HG03135 (cell line): ENCODE results near the gene LRRC71.

Experiments
- ATAC-seq: cut with Tn5 transposase; IDR thresholded peaks from one replicate; pipeline ENCODE4 v1.9.1; 2021; ENCODE audit warnings: mild to moderate bottlenecking, moderate library complexity; ENCODE audit not compliant: unreplicated experiment

Gene LRRC71

DNA sequence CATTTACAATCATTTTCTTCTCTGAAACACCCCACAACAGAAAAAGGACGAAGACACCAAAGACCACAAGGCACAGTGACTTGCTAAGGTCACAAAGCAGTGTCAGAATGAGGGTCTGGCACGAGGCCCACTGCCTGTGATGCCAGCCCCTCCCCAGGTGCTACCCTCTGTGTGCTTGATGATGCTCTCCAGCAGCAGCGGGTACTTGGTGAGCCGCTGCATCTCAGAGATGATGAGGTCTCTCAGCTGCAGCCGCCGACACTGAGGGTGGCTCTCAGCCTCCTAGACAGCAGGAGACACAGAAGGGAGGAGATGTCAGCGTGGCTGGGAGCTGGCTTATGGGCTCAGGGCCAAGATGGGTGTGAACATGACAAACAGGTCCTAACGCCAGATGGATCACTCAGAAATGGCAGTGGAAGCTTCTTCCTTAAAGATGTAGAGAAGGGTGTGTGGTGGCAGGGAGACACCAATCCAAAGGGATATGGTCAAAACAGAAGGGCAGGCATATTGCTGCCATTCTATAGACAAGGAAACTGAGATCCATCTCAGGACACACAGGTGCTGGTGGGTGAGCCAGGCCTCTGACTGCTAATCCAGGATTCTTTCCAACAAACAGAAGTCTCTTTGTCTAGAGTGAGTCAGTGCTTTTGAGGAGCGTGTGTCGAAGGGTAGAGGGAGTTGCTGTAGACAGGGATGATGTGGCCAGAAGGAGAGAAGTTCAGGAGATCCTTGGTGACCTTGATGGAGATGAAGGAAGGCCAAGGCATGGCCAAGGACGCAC lies 25.6 kb downstream of the LRRC71 start:
- ATAC-seq: no peak

DNA sequence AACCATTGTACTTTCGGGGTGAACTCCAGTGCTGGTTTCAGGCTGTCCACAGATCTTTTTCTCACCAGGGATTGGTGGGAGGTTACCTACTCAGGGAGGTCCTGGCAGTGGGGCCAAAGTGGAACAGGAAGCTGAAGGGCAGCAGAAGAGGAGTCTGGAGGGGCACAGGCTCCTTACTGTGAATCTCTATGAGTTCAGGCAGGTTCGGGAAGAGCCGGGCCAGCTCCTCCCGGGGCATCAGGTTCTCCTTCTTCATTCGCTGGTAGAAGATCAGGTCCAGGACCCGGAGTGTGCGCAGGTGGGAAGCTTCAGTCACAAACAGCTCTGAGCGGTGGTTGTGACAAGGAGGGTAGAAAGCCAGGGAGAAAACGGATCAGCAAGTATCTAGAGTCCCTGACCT lies 26.7 kb downstream of the LRRC71 start:
- ATAC-seq: no peak

DNA sequence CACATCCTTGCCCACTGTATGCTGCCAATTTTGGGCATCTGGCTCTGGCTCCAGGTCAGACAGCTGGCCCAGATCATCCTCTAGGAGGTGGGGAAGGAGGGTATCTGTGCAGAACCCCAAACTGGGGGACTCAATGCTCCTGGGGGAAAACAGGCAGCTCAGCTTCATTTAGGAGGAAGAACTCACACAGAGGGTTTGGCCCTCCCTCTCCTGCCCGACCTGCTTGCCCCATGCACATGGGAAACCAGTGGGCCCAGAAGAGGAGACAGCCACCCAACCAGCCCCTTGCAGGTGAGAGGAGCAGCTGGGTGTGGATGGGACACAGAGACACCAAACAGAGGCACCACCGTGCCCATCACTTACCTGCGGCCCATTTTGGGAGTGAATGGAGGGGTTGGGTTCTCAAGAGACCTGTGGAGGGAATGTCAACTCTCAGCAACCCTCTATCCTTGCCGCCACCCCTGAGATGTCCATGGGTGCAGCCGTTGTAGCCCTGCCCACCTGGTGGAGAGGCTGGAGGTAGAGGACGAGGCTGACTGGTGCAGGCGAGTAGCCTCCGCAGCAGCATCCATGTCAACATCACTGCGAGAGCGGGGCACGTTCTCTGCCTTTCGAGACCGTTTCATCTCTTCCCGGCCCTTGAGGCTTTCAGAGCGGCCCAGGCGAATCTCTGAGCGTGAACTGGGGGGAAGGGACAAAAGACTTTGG lies 27.5 kb downstream of the LRRC71 start:
- no peak for ATAC-seq

DNA sequence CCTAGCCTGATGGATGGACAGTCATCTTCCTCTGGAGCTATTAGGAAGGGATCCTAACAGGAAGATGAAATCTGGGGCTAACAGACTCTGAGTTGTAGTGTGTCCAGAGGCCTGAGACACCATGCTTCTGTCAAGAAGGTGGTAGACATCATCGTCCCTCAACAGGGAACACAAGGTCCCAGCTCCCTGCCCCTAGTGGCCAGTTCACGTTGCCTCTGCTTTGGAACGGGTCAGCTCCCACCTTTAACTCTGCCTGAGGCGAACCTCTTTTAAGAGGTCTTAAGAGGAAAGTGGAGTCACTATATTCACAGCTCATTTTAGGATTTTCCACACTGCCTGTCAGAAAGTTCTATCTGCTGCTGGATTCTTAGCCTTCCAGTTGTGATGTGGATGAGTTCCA lies 28.3 kb downstream of the LRRC71 start:
- no peak for ATAC-seq

DNA sequence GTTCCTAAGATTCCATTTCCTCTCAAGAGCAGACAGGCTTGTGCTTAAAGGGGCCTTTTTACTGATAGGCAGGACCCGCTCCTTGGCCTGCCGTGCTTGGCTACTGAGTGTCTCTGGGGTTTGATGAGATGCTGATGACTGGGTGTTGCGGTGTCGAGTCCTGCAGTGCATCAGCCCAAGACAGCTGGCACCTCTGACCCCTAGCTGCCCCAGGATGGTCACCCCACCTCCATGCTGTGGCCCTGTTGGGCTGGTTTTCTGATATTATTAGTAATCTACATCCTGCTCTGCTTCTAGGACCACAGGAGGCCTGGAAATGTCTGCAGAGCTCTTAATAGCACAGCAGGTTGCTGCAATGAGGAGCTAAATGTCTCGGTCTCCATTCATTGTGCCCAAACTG lies 28.7 kb downstream of the LRRC71 start:
- no peak for ATAC-seq

DNA sequence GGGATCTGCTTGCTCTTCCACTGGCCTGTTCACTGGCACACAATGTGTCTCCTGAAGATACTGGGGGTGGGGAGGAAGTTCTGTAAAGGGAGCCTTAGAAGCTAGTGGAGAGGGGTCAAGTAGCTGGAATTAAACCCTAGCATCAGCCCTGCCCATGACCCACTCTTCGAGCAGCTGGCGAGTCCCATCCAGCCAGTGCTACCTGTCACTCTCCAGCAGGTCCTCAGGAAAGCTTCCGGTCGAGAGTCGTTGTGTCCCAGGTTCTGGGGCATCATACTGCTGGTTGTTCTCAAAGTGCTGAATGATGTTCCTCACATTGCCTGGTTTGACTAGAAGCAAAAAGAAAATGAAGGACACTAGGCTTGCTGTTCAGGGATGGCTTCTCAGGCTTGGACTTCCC lies 30.9 kb downstream of the LRRC71 start:
- ATAC-seq: no peak

DNA sequence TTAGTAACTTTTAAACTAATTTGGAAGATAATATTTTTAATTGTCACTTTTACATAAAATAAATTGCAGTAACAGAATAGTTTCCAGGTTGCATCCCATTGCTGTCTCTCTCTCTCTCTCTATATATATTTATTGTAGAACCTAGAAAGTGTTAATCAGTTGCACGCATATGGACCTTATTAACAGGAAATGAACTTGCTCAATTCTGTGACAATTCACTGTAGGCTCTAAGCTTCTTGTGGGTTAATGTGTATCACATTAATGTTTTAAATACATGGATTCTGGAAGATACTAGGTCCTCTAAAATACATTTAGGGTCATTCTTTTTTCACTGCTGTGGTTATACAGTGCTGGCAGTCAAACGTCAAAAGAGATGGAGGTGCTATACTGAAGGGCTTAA lies 33.1 kb downstream of the LRRC71 start:
- no peak for ATAC-seq

DNA sequence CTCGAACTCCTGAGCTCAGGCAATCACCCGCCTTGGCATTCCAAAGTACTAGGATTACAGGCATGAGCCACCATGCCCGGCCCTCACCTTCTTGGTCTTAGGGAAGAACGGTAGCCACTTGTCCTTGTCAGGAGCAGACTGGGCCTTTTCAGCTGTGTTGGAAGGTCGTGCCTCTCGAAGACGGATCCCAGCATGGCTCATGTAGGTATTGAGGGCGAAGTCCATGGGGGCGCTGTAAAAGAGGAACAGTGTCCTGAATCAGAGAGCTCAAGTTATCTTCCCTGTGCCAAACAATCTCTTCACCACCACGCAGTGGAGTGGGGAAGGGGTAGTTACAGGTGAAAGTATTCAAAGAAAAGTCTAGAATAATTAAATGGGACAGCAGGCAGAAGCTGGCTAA lies 35.9 kb downstream of the LRRC71 start:
- ATAC-seq: no peak

DNA sequence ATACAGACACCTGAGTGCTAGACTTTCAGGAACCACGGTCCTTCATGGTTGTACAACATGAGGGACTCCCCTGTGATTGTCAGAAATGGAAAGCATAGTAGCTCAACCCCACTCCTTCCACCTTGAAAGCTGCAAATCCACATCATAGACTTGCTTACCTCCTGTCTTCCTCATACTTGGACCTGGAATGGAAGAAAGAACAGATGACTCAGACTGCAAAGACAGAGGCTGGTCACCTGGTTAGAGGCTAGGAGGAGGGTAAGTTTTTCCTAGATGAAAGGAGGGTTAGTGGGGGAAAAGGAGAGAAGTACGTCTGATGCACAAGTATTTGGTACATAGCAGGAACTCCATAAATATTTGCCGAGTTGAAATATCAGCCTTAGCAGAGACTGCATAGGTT lies 37.2 kb downstream of the LRRC71 start:
- ATAC-seq: no peak

DNA sequence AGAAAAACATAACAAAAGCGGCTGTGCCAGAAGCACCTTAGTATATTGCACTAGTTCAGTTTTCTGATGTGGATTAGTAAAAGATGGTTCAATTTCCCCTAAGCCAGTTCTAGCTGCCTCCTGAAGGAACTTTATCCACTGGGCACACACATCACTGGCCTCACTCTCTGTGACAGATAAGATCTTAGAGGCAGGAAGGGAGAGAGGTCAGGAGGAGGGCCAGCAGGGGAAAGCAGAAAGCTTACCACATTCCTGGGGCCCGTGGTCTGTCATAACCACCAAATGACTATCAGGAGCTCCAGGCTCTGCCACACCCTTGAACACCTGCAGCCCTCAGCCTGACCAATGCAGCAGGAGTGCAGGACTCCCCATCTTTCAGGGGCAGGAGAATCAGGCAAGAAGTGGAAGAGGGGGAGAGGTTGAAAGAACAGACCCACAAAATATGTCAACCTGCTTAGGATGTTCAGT lies 37.8 kb downstream of the LRRC71 start:
- ATAC-seq: no peak

DNA sequence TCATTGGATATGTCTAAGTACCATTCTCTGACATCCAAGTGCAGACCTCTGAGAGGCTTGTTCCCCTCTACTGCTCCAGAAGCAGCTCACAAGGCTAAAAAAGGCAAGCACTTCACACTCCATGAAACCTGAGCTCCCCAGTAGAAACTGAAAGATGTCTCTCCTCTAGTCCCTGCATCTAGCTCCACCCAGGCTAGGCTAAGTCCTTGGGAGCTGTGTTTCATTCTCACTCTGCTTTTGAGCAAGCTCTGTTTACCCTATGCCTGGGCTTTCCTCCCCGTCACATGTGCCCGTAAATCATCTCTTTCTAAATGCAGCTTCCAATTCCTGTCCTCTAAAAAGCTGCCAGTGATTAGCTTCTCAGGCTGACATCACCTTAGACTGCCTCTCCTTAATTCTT lies 39.0 kb downstream of the LRRC71 start:
- no peak for ATAC-seq

DNA sequence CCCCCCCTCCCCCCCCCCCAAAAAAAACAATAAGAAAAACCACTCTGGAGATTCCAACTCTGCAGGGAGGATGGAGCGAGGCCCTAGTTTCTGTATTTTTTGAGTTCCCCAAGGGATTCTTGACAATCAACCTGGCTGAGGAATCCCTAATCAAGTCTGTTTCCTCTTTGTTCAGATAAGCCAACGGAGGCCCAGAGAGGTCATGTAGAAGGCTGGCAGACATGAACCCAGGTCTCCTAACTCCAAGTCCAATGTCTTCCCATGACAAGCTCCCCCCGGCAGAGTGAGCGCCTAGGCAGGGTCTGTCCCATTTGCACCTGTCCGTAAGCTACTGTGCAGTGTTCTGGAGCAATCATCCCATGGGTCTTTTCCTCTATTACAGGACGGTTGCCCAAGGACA lies 39.5 kb downstream of the LRRC71 start:
- no peak for ATAC-seq

DNA sequence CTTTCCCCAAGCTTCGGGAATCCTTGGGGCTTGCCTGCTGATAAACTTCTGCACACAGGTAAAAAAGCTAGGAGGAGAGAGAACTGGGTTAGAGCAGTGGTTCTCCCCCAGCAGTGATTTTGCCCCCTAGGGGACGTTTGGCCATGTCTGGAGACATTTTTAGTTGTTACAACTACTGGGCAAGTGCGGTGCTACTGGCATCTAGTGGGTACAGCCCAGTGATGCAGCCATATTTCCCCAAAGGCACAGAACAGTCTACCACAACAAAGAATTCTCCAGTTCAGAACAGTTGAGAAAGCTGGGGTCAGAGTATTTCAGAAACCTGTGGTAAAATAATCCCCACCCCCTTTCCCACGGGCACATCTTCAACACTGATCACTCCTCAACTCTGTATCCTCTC lies 41.3 kb downstream of the LRRC71 start:
- ATAC-seq: no peak

DNA sequence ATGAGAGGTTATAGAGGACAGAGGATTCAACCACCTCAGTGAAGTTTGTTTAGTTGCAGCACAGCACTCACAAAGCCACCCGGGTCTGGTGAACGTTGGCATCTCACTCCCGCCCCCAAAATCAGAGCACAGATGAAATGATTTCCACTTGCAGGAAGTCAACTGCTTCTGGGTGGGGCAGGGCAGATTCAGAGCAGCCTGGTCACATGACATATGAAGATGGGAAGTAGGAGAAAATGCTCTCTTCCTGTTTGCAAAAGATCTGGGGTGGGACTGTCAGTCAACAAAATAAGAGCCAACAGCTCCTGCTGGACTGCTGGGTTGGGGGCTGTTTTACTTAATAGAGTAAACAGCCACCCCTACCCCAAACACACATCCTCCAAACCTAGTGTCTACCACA lies 43.2 kb downstream of the LRRC71 start:
- ATAC-seq: no peak

DNA sequence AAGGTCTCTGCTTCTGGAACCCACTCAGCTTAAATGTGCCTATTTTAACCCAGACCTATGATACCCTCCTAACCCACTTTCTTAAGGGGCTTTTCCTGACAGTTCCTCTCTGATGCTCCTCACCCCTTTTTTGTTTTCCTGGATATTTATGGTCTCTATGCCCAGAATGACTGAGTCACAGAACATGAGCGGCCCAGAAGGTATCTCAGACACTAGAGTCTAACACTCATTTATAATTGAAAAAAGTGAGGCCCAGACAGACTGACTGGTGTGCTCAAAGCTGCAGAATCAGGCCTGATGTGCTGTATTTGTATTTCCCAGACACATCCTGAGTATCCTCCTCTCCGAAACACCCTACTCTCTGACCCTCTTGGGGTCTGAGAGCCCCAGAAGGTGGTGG lies 44.0 kb downstream of the LRRC71 start:
- ATAC-seq: no peak

DNA sequence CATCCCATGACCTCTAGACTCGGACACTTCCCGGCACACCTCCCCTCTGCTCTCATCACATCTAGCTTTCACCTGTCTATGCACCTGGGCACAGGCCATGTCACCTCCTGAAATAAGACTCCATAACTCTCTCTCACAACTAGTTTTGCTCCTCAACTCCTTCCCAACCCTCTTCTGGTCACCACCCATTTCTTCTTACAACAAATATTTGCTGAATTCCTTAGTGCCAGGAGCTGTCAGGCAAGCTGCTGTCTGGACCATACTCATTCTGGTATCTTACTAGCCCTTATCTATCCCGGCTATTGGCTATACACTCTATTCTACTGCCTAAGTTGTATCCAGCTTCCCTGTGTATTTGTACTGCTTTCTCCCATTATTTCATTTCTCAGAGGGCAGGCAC lies 49.1 kb downstream of the LRRC71 start:
- ATAC-seq: no peak

DNA sequence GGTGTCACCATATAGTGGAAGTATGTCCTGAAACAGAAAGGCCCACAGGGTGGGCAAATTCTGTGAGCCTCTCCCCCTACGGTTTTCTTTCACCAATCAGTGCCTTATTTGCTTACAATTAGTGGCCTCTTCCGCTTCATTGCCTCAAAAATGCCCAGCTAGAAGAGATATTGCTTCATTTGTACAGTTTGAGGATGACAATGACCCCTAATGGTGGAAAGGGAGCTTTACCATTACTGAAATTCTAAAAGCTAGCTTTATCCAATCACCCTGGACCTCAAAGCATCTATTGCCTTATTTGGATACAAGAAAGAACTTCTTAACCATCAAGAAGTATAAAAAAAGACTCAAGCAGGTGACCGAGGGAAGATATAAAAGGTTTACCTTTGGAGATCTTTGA lies 49.6 kb downstream of the LRRC71 start:
- ATAC-seq: no peak

DNA sequence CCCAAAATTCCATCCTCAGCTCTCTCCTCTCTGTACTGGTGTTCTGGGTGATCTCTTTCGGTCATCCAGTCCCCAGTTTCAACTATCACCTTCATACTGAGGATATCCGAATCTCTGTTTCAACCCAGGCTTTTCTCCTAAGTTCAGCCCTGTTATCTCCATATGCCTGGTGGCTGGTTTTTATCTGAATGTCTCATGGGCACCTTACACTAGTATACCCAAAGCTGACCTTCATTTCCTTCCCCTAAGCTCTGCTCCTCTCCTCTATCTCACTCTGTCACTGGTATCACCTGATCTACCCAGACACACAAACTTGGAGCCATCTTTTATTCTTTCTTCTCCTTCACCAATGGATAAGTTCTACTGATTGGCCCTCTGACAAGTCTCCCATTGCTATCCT lies 53.0 kb downstream of the LRRC71 start:
- ATAC-seq: no peak

DNA sequence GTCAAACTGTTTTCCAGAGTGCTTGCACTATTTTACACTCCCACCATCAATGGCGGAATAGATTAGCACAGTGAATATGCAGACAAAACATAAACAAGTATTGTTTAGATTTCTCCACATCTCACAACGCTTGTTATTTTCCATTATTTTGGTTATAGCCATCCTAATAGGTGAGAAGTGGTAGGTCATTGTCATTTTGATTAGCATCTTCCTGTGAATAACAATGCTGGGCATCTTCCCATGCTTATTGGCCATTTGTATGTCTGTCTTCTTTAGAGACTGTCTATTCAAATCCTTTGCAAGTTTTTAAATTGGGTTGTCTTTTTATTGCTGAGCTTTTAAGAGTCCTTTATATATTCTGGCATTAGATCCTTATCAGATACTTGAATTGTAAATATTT lies 54.7 kb downstream of the LRRC71 start:
- no peak for ATAC-seq

DNA sequence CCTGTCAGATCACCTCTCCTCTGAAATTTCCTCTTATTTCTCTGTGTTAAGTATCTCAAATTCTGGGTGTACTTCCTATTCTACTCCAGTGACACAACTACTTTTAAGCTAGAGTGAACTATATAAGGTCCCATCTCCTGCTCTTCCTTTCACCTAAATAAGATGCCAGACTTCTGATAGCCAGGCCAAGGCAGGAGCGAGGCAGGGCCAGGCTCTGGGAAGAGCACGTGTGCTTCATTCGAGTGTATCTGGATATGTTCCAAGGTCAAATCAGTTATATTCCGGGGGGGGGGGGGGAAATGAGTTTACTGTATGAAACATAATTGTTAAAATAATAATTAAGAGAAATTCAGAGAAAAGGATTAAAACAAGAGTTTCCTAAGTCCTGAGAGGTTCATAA lies 60.1 kb downstream of the LRRC71 start:
- ATAC-seq: no peak
